KG1 (cell line): ENCODE measurements around the gene AATK.
"Not testable (repeated sequence)": the region's sequence is repeated elsewhere in the genome, so short reads cannot be mapped to it uniquely, and the experiment has no call there.

Source experiments
- DNase-seq: peaks from one replicate; lab custom pipeline; 2025; lab: John Stamatoyannopoulos, UW

AATK gene

DNA sequence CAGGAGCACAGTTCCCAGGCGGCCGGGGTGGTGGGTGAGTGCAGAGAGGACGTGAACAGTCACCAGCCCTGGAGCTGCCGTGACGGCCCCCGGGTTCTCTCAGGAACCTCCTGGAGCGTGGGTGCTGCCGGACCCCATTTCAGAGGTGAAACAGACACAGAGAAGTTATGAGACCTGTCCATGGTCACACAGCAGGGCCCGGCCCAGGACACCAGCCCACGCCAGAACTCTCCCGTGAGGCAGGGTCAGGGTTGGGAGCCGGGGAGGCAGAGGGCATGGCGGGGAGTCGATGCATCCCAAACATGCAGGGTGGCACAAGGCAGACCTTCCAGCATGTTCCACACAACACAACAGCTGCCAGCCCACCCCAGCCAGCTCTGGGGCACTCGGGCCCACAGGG is 4.5 kb downstream of the AATK start:
- DNase-seq: no peak

DNA sequence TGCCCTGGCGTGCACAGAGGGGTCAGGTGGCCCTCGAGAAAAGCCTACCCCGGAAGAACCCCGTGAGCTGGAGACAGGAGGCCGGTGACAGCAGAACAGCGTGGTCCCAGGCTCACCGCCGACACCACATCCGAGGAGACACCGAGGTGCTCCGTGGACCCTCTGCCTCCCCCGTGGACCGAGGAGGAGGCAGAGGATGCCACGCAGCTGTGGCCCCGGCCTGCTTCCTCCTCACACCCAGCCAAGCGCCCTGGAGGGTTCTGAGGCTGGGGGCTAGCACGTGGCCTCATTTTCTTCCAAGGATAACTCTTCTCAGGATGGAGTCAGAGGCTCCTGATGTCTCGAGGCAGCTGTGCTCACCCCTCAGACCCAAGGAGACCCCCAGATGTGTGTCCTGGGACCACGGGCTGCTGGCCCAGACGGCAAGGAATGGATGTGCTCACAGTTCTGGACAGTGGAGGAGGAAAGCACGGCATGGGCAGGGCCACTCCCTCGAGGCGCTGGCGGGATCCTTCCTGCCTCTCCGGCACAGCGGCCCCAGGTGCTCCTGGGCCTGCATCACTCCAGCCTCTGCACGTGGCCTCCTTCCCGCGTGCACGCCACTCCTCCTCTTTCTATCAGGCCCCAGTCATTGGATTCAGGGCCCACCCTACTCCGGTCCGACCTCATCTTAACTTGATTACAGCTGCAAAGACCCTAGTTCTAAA is 5.1 kb downstream of the AATK start:
- DNase-seq: no peak

DNA sequence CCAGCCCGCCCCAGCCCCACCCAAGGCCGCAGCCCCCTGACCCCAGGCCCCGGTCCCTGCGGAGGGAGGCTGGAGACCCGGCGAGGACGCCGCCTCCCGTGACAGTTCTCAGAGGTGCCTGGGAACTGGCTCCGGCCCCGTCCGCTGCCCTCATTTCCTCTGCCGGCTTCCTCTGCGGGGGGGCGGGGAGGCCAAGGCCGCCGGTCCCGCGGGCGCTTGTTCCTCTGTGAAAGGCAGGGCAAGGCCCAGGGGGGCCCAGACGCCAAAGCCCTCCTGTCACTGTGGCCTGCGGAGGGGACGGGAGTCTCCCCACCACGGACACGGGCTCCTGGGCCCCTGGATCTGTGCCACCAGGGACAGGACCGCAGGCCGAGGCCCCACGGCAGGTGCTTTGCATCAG is 5.7 kb downstream of the AATK start:
- peak; percentile 23 for DNase-seq

DNA sequence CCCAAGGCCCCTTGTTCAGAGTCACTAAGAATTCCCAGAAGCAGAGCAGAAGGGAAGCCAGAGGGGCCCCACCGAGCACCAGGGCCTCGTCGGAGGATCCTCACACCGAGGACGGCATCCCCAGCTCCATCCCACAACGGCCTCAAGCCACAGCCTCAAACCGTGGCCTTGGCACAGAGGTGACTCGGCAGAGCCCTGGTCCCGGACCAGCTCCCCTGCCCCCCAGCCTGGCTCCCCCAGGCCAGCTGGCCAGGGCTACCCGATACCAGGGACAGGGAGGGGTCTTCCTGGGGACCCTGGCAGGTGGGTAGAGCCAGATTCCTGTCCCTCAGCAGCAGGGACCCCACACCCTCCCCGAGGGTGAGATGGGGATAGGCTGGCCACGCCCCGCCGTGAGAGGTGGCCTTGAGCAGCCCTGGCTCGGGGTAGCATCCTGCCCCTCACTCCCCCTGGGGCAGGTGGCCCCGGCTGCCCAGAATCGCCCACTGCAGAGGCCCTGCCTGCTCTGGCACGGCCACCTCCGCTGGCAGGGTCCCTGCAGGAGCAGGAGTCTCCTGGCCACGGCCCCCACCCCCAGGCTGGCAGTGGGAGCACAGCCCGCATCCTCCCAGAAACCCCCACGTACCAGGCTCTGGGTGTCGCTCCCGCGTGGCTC is 6.3 kb downstream of the AATK start:
- no peak for DNase-seq

DNA sequence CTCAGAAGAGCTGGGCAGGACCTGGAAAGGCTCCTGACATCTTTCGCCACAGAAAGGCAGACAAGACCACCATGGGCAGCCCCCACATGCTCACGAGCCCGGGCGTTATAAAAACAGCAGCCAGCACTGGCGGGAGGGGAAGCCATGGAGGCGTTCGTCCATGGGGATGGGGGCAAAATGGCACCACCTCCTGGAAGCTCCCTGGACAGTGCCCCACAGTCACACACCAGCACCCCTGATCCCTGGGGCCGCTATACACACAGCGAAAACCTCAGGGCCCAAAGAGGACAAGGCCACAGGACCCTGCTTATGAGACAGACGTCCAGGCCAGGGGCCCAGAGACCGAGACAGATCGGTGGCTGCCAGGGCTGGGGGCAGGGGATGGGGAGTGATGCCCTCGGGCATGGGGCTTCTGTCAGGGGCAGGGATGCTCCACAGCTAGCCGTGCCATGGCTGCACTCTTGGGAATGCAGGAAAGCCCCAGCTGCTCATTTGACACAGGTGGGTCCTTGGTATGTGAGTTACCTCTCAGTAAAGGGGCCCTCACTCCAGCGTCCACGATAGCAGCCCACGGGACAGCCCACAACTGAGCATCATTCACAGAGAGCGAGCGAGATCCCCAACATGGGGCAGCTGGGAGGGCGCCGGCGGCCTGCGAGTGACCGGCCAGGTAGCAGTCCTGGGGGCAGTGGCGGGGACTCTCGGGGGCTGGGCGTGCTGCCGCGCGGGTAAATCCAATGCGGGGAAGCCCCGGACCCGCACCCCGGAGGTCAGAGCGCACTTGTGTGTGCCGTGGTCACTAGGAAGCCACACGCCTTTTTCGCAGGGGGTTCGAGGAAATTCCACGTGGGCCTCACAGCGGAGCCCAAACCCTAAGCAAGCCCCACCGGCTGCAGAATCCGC is 7.1 kb downstream of the AATK start:
- no peak for DNase-seq

DNA sequence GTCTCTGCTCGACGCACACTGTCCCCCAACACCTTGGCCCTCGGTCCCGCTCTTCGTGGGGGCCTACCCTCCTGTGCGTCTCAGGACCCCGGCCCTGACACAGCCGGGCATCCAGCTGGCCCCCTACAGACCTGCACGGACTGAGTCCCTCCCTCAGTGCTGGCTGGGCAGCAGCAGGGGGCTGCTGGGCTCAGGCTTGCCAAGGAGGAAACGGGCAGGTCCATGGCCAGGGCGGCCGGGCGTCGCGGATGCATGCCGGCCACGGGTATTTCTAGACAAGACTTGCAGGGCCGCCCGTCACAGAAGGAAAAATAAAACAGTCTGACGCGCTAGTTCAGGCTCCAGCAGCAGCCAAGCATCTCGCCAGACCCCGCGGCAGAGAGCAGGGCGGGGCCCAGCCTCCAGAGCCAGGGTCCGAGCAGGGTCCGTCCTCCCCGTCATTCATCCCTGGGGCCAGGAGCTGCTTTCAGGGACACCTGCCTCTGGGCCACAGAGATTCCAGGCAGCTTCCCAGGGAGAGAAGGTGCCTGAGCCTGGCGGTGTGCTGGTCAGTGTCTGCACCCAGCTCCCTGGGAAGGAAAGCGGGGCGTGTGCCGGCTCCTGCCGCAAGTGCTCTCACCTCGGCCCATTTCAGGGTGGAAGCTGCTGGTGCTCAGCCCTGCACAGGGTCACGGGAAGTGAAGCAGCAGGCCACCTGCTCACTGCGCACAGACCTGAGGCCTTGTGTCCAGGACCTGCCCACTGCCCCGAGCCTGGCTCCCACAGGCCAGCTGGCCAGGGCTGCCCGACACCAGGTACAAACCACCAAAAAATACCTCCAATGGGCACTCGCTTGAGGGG is 8.0 kb downstream of the AATK start:
- DNase-seq: no peak

DNA sequence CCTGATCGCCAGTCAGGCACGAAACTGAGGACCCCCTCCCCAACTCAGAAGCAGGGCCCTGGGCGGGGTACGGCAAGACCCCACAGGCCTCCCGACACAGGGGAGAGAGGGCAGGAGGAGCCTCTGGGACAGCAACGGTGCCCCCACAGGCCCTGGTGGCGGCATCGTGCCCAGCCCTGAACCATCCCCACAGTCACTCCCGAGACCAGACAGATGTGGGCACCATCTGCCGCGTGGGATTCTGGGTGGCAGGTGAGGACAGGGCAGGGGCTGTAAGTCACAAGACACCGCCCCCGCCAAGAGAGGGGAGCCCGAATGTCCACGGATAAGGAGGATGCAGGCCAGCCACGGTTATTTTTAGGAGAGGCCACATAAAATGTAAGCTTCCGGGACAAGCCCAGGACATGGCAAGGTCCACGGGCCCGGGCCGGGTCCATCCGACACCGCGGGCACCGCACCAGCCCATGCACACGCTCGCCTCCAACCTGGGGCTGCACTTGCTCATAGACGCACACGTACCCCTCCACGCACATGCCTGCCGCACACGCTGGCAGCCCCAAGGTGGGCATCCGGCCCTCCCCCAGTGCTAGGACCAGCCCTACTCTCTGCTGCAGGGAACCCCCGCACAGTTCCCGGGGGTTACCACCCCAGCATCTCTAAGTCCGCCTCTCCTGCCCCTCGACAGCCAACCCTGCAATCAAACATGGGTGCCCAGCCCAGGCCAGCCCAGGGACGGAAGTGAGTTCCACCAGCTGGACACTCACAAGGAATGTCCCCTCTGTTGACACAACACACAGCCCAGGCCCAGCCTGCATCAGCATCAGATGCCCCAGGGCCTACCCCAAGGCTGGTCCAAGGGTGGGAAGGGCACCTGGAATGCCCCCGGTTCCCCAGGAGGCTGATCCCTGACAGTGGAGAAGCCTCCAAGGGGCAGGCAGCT is 8.9 kb downstream of the AATK start:
- DNase-seq: no peak

DNA sequence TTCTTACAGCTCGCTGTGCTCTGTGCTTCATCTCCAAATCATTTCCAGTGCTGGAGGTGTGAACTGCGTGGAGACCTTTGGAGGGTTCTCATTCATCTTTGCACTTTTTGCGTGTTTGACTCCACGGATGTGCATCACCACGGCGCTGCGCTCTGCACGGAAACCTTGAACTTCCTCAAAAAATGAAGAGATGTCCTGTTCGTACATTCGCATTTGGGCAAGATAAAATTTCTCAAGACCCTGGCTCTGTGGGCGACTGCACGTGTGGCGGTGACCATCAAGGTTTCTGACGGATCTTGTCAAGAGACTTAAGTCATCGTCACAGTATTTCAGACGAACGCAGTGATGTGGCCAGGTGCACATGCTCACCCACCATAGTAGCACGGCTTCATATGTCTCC is 11.1 kb downstream of the AATK start:
- no peak for DNase-seq

DNA sequence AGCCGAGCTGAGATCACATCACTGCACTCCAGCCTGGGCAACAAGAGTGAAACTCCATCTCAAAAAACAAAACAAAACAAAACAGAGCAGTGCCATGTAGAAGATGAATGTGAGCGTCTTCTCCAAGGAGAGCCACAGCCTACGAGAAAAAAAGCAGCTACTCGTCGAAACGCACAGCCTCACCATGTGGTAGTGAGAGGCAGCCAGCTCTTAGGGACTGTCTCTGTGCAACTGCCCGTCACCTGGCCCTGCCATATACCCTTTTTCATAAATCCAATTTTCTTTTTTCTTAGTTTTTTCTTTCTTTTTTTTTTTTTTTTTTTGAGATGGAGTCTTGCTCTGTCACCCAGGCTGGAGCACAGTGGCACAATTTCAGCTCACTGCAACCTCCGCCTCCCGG is 12.0 kb downstream of the AATK start:
- DNase-seq: not testable (repeated sequence)

DNA sequence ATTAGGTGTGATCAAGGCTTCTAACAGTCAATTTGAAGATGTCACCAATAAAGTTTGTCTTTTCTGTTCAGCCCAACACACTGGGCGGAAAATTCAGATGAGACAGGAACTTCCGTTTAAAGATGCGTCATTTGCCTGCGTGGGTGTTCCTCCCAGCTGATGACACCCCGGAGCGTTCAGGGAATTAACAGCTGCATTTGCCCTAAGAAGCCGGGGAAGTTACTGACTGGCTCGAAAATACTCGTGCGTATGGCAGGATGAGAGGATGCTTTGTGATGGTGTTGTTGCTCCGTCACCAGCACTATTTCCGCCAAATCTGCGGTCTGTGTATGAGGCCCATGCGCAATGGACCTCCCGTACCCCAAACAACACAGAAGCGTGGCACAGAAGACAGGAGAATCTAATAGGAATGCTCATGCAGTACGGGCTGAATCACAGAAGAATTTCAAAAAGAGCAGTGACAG is 12.6 kb downstream of the AATK start:
- no peak for DNase-seq

DNA sequence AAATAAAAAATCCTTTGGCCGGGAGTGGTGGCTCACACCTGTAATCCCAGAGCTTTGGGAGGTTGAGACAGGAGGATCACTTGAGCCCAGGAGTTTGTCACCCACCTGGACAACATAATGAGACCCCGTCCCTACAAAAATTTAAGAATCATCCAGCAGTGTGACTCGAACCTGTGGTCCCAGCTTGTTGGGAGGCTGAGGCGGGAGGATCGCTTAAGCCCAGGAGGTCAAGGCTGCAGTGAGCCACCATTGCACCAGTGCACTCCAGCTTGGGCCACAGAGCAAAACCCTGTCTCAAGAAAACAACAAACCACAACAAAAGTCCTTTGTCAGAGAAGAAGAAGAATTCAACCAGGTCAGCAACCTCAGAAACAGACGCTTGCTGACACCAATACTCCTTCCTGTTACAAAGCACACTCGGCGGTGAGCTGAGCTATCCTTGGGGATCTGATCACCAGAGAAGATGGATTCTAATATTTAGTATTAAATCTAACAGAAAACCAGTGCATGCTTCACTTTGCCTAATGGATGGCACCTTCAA is 13.7 kb downstream of the AATK start:
- DNase-seq: no peak

DNA sequence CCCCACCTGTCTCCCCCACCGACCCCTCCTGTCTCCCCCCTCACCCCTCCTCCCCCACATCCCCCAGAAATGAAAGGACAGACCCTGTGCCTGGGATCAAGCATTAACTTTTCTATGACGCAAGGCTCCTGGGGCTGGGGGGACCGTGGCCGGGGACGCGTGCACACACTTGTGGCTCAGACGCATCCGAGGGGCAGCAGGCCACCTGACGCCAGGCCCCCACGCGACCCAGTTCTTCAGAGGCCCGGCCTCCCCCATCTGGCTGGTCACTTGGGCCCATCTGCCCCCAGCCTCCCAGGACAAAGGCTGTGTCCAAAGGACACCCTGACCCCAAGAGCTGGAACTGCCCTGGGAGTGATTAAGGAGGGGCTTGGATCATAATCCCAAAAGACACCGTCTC is 14.7 kb downstream of the AATK start:
- DNase-seq: no peak

DNA sequence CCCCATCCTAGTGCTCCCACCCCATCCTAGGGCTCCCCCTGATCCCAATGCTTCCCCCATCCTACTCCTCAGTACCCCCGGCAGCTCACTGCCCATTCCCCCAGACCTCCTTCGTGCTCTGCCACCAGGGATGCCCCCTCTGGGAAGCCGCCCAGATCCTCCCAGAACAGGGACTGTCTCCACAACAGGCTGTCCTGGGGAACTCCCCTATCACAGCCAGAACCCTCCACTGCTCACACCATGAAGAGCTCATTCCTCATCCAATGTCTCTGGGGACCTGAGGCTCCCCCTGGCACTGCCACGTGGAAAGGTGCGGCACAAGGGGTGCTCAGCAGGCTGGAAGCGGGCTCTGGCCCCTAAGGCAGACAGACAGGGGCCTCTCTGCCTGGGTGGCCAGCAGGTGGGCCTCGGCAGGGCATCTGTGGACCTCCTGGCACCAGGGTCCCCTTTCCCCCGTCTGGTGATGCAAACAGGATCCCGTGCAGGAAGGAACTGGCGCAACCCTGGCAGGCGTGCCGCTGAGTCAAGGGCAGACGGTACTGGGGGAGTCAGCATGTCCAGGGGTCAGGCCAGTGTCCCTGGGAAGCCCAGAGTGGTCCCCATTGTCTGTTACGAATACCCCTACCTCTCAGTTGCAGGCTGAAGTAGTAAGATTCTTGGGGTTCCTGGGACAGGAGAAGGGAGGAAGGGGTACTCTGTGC is 15.5 kb downstream of the AATK start:
- DNase-seq: no peak

DNA sequence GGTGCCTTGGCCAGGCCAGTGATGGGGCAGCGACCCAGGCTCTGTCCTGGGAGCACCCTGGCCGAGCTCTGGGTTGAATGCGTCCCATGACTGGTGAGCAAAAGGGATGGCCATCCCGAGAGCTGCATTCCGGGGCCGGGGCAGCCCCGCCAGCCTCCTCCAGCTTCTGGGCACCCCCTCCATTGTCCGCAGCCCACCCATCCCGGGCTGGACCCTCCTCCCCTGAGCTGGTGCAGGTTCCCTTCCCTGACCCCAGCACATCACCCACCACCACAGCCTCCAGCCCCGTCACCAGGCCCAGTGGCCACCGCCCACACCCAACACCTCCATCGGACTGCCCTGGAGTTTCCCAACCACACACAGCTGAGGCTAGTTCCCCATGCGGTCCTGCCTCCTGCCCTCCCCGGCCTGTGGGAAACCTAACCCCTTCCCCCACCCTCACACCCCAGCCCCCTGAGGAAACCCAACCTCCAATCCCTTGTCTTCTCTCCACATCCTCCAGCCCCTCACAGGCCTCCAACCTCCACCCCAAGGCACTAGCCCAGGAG is 17.0 kb downstream of the AATK start:
- DNase-seq: no peak

DNA sequence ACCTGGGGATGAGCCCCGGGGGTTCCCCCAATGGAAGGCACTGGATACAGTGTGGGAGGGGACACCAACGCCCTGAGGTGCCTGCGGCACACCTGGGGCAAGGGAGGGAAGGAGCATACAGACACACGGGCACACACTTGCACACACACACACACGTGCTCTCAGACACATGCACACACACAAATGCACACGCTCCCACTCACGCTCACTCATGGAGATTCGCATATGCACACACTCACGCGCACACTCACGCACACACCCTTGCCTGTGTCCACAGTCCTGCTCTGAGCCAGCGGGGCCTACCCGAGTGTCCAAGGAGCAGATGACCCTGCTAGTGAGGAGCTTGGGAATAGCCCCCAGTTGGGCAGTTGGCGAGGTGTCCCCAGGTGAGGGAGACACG is 17.4 kb downstream of the AATK start:
- no peak for DNase-seq

DNA sequence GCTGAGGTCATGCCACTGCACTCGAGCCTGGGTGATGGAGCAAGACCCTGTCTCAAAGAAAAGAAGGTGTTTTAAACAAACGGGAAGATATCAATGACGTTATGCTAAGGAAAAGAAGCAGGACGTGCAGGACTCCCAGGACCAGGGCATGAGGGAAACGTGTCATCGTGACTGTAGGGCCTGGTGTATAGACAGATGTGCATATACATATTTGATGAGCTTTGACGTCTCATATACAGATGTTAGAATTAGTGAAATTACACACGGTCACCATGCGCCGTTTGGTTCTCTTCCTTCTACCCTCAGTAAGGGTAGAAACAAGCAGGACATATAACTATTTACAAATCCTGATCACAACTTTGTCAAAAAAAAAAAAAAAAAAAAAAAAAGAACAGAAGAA is 18.3 kb downstream of the AATK start:
- no peak for DNase-seq

DNA sequence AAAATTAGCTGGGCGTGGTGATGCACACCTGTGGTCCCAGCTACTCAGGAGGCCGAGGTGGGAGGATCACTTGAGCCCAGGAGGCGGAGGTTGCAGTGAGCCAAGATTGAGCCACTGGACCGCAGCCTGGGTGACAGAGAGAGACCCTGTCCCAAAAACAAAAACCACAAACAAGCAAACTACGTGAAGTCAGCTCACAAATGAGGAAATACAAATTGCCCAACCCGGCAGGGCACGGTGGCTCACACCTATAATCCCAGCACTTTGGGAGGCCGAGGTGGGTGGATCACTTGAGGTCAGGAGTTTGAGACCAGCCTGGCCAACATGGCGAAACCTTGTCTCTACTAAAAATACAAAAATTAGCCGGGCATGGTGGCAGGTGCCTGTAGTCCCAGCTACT is 19.8 kb downstream of the AATK start:
- DNase-seq: not testable (repeated sequence)

DNA sequence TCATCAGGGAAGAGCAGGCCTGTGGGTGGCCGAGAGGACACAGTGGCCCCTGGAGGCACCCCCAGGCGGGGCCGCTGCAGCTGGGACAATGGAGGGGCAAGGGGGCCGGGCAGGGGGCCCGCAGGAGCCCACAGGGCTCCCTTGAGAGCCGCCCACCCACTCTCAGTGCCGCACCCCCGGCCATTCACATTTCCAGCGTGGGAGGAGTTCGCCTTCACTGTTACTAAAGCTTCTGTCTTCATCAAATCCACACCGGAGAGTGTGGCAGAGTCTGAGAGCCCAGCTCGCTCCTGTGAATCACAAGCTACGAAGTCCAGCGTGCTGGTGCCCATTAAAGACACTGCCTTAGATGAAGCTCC is 21.6 kb downstream of the AATK start:
- no peak for DNase-seq

DNA sequence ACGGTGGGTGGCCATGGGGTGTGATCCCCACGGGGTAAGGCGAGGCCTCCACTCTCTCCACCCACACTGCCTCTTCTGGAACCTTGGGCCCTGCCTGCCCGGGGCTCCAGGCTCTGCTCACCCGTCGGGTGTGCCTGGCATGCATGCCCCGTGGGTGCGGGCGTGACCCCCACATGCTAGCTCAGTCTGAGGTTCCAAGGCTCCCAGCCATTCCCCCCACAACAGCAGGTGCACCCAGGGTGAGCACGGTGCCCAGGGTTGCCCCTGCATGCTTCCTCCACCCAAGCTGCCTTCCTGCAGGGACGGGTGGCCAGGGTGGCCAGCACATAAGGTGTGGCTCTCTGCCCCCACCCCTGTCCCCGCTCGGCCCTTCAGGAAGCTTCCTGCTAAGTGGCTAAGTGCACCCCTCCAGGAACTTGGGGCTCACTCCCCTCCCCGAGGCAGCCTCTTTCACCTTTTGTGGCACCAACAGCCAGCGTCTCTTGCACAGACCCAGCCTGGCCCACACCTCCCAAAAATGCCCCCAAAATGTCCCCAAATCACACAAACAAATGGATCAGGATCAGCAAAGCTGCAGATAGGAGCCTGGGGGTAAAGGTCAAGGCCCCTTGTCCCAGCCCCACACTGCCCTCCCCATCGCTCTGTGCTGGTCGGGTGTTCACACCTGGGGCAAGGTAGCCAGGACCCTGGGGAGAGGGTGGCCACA is 22.2 kb downstream of the AATK start:
- no peak for DNase-seq
